Right kidney (tissue), 1 donor: Measurements from ENCODE around the gene LUC7L.
"Not testable (repeated sequence)": the region's sequence is repeated elsewhere in the genome, so short reads cannot be mapped to it uniquely, and the experiment has no call there.

Source experiments
- DNase-seq: peaks from one replicate; pipeline ENCODE4 v3.0.0-alpha.2; 2016

The LUC7L gene

DNA sequence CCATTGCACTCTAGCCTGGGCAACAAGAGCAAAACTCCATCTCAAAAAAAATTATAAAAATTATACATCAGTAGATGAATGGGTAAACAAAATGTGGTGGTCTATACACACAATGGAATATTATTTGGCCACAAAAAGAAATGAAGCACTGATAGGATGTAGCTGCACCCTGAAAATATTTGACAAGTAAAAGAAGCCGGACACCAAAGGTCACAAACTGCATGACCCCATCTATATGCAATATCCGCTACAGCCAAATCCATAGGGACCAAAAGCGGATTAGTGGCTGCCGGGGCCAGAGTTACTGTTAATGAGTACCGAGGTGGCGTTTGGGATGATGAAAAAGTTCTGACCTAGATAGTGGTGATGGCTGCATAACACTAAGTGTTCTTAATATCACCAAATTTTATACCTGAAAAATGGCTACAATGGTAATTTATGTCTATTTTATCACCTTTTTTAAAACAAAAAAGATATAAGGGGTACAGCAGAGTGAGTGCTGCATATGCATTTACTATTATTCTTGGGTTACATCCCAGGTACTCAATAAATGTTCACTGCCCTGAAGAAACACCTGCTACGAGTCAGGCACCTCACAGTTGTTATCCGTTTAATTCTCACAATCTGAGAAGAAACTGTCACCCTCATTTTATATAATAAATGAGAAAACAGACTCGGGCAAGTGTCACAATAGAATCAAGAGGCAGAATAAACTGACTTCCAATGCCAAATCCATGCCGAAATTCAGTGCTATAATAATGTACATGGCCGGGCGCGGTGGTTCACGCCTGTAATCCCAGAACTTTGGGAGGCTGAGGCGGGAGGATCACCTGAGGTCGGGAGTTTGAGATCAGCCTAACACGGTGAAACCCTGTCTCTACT lies 49.8 kb downstream of the LUC7L start:
- no peak for DNase-seq

DNA sequence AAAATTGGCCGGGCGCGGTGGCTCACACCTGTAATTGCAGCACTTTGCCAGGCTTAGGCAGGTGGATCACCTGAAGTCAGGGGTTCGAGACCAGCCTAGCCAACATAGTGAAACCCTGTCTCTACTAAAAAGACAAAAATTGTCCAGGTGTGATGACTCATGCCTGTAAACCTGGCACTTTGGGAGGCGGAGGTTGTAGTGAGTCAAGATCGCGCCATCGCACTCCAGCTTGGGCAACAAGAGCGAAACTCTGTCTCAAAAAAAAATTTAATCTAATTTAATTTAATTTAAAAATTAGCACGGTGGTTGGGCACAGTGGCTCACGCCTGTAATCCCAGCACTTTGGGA lies 50.6 kb downstream of the LUC7L start:
- no peak for DNase-seq

DNA sequence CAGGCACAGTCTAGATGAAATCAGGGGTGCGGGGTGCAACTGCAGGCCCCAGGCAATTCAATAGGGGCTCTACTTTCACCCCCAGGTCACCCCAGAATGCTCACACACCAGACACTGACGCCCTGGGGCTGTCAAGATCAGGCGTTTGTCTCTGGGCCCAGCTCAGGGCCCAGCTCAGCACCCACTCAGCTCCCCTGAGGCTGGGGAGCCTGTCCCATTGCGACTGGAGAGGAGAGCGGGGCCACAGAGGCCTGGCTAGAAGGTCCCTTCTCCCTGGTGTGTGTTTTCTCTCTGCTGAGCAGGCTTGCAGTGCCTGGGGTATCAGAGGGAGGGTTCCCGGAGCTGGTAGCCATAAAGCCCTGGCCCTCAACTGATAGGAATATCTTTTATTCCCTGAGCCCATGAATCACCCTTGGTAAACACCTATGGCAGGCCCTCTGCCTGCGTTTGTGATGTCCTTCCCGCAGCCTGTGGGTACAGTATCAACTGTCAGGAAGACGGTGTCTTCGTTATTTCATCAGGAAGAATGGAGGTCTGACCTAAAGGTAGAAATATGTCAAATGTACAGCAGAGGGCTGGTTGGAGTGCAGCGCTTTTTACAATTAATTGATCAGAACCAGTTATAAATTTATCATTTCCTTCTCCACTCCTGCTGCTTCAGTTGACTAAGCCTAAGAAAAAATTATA lies 51.1 kb downstream of the LUC7L start:
- DNase-seq, result no peak

DNA sequence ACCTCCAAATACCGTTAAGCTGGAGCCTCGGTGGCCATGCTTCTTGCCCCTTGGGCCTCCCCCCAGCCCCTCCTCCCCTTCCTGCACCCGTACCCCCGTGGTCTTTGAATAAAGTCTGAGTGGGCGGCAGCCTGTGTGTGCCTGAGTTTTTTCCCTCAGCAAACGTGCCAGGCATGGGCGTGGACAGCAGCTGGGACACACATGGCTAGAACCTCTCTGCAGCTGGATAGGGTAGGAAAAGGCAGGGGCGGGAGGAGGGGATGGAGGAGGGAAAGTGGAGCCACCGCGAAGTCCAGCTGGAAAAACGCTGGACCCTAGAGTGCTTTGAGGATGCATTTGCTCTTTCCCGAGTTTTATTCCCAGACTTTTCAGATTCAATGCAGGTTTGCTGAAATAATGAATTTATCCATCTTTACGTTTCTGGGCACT lies 51.8 kb downstream of the LUC7L start:
- no peak for DNase-seq

DNA sequence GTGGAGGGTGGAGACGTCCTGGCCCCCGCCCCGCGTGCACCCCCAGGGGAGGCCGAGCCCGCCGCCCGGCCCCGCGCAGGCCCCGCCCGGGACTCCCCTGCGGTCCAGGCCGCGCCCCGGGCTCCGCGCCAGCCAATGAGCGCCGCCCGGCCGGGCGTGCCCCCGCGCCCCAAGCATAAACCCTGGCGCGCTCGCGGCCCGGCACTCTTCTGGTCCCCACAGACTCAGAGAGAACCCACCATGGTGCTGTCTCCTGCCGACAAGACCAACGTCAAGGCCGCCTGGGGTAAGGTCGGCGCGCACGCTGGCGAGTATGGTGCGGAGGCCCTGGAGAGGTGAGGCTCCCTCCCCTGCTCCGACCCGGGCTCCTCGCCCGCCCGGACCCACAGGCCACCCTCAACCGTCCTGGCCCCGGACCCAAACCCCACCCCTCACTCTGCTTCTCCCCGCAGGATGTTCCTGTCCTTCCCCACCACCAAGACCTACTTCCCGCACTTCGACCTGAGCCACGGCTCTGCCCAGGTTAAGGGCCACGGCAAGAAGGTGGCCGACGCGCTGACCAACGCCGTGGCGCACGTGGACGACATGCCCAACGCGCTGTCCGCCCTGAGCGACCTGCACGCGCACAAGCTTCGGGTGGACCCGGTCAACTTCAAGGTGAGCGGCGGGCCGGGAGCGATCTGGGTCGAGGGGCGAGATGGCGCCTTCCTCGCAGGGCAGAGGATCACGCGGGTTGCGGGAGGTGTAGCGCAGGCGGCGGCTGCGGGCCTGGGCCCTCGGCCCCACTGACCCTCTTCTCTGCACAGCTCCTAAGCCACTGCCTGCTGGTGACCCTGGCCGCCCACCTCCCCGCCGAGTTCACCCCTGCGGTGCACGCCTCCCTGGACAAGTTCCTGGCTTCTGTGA lies 52.5 kb downstream of the LUC7L start, which contains the start of gene HBA1:
TSS of gene HBA1 (plus strand) at position 204 of the 906 bp plus-strand sequence. CDS start at position 241, 37 bp downstream.
- DNase-seq, result not testable (repeated sequence)

DNA sequence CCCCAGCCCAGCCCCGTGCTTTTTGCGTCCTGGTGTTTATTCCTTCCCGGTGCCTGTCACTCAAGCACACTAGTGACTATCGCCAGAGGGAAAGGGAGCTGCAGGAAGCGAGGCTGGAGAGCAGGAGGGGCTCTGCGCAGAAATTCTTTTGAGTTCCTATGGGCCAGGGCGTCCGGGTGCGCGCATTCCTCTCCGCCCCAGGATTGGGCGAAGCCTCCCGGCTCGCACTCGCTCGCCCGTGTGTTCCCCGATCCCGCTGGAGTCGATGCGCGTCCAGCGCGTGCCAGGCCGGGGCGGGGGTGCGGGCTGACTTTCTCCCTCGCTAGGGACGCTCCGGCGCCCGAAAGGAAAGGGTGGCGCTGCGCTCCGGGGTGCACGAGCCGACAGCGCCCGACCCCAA lies 53.2 kb downstream of the LUC7L start:
- not testable (repeated sequence) for DNase-seq

DNA sequence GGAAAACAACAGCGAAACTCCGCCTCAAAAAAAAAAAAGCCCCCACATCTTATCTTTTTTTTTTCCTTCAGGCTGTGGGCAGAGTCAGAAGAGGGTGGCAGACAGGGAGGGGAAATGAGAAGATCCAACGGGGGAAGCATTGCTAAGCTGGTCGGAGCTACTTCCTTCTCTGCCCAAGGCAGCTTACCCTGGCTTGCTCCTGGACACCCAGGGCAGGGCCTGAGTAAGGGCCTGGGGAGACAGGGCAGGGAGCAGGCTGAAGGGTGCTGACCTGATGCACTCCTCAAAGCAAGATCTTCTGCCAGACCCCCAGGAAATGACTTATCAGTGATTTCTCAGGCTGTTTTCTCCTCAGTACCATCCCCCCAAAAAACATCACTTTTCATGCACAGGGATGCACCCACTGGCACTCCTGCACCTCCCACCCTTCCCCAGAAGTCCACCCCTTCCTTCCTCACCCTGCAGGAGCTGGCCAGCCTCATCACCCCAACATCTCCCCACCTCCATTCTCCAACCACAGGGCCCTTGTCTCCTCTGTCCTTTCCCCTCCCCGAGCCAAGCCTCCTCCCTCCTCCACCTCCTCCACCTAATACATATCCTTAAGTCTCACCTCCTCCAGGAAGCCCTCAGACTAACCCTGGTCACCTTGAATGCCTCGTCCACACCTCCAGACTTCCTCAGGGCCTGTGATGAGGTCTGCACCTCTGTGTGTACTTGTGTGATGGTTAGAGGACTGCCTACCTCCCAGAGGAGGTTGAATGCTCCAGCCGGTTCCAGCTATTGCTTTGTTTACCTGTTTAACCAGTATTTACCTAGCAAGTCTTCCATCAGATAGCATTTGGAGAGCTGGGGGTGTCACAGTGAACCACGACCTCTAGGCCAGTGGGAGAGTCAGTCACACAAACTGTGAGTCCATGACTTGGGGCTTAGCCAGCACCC lies 54.0 kb downstream of the LUC7L start:
- DNase-seq, result no peak

DNA sequence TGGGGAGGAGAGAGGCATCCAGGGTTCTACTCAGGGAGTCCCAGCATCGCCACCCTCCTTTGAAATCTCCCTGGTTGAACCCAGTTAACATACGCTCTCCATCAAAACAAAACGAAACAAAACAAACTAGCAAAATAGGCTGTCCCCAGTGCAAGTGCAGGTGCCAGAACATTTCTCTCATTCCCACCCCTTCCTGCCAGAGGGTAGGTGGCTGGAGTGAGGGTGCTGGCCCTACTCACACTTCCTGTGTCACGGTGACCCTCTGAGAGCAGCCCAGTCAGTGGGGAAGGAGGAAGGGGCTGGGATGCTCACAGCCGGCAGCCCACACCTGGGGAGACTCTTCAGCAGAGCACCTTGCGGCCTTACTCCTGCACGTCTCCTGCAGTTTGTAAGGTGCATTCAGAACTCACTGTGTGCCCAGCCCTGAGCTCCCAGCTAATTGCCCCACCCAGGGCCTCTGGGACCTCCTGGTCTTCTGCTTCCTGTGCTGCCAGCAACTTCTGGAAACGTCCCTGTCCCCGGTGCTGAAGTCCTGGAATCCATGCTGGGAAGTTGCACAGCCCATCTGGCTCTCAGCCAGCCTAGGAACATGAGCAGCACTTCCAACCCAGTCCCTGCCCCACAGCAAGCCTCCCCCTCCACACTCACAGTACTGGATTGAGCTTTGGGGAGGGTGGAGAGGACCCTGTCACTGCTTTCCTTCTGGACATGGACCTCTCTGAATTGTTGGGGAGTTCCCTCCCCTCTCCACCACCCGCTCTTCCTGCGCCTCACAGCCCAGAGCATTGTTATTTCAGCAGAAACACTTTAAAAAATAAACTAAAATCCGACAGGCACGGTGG lies 55.1 kb downstream of the LUC7L start:
- not testable (repeated sequence) for DNase-seq

DNA sequence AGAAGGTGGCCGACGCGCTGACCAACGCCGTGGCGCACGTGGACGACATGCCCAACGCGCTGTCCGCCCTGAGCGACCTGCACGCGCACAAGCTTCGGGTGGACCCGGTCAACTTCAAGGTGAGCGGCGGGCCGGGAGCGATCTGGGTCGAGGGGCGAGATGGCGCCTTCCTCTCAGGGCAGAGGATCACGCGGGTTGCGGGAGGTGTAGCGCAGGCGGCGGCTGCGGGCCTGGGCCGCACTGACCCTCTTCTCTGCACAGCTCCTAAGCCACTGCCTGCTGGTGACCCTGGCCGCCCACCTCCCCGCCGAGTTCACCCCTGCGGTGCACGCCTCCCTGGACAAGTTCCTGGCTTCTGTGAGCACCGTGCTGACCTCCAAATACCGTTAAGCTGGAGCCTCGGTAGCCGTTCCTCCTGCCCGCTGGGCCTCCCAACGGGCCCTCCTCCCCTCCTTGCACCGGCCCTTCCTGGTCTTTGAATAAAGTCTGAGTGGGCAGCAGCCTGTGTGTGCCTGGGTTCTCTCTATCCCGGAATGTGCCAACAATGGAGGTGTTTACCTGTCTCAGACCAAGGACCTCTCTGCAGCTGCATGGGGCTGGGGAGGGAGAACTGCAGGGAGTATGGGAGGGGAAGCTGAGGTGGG lies 55.9 kb downstream of the LUC7L start:
- not testable (repeated sequence) for DNase-seq

DNA sequence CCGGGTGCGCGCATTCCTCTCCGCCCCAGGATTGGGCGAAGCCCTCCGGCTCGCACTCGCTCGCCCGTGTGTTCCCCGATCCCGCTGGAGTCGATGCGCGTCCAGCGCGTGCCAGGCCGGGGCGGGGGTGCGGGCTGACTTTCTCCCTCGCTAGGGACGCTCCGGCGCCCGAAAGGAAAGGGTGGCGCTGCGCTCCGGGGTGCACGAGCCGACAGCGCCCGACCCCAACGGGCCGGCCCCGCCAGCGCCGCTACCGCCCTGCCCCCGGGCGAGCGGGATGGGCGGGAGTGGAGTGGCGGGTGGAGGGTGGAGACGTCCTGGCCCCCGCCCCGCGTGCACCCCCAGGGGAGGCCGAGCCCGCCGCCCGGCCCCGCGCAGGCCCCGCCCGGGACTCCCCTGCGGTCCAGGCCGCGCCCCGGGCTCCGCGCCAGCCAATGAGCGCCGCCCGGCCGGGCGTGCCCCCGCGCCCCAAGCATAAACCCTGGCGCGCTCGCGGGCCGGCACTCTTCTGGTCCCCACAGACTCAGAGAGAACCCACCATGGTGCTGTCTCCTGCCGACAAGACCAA lies 56.8 kb downstream of the LUC7L start, which contains the start of gene HBA2:
TSS of gene HBA2 (plus strand) at position 503 of the 568 bp plus-strand sequence. CDS start at position 540, 37 bp downstream.
- DNase-seq, result not testable (repeated sequence)

DNA sequence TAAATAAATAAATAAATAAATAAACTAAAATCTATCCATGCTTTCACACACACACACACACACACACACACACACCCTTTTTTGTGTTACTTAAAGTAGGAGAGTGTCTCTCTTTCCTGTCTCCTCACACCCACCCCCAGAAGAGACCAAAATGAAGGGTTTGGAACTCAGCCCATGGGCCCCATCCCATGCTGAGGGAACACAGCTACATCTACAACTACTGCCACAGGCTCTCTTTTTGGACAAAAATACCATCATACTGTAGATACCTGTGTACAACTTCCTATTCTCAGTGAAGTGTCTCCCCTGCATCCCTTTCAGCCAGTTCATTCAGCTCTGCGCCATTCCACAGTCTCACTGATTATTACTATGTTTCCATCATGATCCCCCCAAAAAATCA lies 58.5 kb downstream of the LUC7L start:
- no peak for DNase-seq

DNA sequence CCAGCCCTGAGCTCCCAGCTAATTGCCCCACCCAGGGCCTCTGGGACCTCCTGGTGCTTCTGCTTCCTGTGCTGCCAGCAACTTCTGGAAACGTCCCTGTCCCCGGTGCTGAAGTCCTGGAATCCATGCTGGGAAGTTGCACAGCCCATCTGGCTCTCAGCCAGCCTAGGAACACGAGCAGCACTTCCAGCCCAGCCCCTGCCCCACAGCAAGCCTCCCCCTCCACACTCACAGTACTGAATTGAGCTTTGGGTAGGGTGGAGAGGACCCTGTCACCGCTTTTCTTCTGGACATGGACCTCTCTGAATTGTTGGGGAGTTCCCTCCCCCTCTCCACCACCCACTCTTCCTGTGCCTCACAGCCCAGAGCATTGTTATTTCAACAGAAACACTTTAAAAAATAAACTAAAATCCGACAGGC lies 59.2 kb downstream of the LUC7L start:
- peak; percentile 49 for DNase-seq

DNA sequence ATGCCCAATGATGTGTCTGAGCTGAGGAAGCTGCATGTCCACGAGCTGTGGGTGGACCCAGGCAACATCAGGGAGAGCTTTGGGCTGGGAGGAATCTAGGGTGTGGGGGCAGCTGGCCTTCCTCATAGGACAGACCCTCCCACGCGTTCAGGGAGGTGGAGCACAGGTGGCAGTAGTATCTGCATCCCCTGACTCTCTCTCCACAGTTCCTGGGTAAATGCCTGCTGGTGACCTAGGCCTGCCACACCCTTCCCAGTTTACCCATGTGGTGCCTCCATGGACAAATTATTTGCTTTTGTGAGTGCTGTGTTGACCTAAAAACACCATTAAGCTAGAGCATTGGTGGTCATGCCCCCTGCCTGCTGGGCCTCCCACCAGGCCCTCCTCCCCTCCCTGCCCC lies 60.2 kb downstream of the LUC7L start:
- no peak for DNase-seq

DNA sequence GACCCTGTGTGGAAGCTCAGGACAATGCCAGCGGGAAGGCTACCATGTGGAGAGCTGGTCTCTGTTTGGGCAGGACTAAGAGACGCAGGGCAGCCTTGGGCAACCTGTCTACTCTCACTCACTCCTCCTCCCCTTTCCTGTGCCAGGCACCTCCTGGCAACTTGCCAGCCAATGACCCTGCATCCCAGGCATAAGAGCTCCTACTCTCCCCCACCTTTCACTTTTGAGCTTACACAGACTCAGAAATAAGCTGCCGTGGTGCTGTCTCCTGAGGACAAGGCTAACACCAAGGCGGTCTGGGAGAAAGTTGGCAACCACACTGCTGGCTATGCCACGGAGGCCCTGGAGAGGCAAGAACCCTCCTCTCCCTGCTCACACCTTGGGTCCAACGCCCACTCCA lies 60.8 kb downstream of the LUC7L start:
- DNase-seq, result no peak

DNA sequence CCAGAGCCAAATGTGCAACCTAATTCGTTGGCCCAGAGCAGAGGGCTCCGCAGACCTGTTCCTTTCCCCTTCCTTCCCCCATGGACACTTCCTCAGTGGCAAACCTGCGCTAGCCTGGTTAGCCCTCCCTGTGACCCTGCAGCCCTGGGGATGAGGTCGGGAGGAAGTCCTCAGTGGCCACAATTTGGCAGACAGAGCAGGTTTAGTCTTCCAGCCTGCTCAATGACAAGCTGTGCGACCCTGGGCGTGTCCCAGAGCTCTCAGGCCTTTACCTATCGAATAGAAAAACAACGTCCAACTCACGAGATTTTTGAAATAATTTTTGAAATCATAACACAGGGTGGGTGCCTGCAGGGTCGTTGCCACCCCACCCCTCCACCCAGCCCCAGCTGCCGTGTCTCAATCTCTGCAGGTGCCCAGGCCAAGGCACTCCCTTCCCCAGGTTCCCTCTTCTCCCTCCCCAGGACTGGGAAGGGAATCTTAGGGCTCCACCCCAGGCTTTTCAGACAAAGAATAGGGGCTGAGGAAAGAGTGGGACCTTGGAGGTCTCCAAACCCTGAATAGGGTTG lies 62.0 kb downstream of the LUC7L start:
- no peak for DNase-seq

DNA sequence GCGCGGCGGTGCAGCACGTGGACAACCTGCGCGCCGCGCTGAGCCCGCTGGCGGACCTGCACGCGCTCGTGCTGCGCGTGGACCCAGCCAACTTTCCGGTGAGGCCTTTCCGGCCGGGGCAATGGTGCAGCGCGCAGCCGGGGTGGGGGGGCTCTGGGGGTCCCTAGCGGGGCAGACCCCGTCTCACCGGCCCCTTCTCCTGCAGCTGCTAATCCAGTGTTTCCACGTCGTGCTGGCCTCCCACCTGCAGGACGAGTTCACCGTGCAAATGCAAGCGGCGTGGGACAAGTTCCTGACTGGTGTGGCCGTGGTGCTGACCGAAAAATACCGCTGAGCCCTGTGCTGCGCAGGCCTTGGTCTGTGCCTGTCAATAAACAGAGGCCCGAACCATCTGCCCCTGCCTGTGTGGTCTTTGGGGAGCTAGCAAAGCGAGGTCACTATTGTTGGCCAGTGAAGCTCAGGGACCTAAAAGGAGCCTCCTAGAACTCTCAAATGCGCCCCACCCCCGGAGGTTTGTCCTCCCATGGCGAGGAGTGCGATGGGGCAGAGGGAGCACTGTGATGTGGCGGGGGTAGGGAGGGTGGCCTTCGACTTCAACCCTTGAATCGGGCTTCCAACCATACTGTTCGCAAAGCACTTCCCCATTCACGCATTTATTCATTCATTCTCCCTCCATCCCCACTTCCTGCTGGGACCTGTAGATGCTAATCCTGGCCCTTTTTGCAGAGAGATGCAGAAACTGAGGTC lies 62.7 kb downstream of the LUC7L start:
- DNase-seq, result no peak

DNA sequence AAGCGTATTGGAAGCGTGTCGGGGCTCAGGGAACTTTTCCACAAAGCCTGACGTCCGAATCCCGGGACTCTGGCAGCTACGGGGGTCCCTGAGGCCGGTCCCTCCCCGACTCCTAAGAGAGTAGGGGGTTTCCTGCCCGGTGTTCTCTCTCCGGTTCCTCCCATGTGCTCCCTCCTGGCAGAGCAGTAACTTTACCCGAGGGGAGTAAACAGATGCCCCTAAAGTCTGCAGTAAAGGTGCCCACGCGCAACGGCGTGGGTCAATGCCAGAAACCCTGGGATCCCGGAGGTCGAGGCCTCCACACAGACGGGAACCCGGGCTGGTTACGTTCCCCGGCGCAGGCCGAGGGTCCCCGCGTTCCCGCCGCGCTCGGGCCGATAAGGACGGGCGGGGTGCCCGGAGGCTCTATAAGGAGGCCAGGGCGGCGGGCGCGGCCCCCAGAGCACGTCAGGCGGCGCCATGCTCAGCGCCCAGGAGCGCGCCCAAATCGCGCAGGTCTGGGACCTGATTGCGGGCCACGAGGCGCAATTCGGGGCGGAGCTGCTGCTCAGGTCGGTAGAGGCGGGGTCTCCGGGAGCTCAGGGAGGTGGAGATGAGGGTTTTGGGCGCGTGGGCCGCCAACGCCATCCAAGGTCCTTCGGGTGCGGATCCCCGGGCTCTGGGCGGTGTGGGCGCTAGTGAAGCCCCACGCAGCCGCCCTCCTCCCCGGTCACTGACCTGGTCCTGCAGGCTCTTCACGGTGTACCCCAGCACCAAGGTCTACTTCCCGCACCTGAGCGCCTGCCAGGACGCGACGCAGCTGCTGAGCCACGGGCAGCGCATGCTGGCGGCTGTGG lies 63.5 kb downstream of the LUC7L start, which contains the start of gene HBM:
TSS of gene HBM (plus strand) at position 440 of the 836 bp plus-strand sequence. CDS start at position 460, 20 bp downstream.
- no peak for DNase-seq
